Aortic smooth muscle cell (primary cell): ENCODE data around the gene CAPN11. TPM values are rescaled to one million over a fixed set of nuclear protein-coding genes. Genes with fewer than 3 reads are reported as not detected.

Source experiments
- total RNA-seq: library from RNA; depleted of rRNA; stranded (reverse); fragments of >200 nt; gene quantifications from 2 replicates; pipeline ENCODE4 v1.2.3, GENCODE V29; 2014

Gene CAPN11
- 0.13 and 0.25 TPM in 2 replicates for total RNA-seq

DNA sequence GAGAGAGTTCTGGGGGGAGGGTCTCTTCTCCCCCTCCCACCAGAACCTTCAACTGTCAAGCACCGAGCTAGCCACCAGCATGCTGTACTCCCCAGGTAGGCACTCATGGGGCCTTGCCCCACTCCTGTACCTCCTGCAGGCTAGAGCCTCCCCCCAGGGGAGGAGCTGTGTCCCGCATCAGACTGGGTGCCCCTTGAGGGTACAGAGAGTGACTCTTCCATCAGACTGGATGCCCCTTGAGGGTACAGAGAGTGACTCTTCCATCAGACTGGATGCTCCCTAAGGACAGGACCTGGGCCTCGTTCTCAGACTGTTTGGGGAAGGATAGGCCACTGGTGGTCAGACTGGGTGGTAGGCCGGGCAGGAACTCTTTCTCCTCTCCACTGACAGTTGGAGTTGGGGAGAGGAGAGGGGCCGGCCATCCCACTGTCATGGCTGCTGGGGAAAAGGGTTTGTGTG is at the start of gene CAPN11:
CAPN11 (plus strand) TSS at position 51 of the 459 bp plus-strand sequence; CDS start at position 80, 29 bp downstream.

DNA sequence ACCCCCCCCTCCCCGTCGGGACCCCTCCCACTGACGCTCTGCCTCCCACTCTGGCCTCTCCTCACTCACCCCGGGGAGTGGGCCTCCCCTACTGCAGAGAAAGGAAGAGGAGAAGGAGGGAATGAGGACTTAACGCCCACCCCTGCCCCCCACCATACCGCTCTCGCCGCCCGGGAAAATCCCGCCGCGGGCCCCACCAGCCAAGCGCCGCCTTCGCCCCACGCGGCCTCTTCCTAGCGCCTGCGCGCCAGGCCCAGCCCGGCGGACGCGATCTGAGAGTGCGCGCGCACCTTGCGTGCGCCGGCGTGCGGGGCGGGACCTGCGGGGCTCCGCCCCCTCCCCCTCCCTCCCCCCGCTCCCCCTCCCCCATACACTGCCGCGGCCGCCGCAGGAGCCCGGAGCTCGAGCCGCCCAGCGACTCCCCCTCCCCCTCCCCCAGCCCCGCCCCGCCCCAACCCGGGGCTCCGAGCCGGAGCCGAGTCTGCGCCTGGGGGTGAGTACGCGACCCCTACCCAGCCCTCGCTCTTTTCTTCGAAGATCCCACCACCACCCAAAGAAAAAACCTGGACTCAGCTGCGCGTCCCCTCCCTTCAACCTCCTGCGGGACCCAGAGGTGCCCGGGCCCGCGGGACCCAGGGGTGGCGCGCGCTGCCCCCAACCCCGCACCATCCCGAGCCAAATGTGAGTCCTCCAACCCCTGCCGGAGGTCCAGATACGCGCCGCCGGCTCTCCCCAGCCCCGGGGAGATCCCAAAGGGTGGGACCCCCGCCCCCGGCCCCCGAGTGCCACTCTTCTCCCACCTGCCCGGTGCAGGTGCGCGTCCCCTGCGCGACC is 31.2 kb upstream of the CAPN11 start, which contains the start of the genes MRPL14 and TMEM63B:
MRPL14 (minus strand) TSS at position 267 of the 834 bp plus-strand sequence. CDS start 10,841 bp downstream, outside the sequence.
TMEM63B (plus strand) TSS at position 369 of the 834 bp plus-strand sequence. CDS start 7,031 bp downstream, outside the sequence.

DNA sequence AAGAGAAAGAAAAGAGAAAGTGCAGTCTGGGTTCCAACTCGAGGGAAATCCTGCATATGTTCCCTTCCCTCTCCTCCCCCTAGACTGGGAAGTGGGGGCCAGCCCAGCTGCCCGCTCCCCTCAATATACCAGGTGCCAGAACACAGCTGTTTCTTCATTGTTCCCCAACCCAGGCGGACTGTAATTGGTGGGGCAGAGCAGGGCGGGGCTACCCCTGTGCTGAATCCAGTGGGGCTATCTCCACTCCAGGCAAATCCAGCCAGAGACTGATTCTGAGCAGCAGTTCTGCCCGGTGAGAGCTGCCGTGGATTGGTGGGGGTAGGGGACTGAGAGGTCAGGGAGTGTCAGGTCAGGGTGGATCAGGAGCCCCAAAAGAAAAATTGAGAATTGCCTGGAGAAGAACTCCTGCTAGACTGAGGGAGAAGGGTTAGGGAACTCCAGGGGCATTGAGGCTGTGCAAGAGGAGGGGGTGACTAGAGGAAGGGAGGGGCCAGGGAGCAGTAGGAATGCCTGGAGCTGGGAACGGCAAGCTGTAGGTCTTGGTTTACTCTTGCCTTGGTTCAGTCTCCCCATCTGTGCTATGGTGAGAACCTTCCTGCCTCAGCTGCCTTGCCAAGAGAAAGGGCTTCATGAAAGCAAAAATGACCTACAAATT is 58.2 kb downstream of the CAPN11 start, which contains the start of gene MYMX:
MYMX (plus strand) TSS at position 250 of the 655 bp plus-strand sequence. CDS start 546 bp downstream, outside the sequence.

DNA sequence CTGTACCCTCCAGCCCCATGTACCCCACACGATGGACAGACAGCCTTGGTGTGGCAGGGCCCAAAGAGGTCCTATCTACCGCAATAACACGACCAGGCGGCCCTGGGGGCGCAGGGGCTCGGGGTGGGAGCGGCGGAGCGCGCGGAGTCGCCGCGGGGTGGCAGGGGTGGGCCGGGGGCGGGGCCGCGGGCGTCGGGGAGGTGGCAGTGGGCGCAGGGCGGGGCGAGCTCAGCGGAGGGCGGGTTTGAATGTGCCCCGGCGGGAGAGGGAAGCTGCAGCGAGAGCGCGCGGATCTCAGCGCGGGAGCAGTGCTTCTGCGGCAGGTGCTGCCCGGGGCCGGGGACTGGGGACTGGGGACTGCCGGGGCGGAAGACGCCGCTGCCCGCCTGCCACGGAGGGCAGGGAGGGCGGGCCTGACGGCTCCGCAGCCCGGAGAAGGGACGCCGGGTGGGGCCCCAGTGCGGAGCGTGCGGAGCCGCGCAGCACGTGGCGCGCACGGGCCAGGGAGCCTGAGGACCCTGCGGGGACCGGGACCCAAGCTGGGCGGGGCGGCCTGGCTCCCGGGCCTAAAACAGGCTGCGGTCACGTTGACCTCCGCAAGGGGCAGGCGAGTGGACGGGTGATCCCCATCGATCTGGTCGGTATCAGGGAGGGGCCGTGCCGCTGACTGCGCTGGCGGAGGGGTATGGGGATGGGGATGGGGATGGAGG is 64.9 kb downstream of the CAPN11 start, which contains the start of gene SLC29A1:
SLC29A1 (plus strand) TSS at position 277 of the 710 bp plus-strand sequence. CDS start 3,719 bp downstream, outside the sequence.

Other genes starting within 250 kb of the CAPN11 start
- 34.4 and 43.9 TPM in 2 replicates for gene MRPL14, start 31.4 kb upstream of the CAPN11 start, total RNA-seq
- 19.4 and 21.5 TPM in 2 replicates for gene TMEM63B, start 31.3 kb upstream of the CAPN11 start, total RNA-seq
- gene MYMX, start 58.1 kb downstream of the CAPN11 start, total RNA-seq, result not detected in 2 replicates
- 19.0 and 19.1 TPM in 2 replicates for gene SLC29A1, start 64.8 kb downstream of the CAPN11 start, total RNA-seq
- gene HSP90AB1, start 88.3 kb downstream of the CAPN11 start, total RNA-seq, result 370 and 374 TPM in 2 replicates
- gene SLC35B2, start 98.7 kb downstream of the CAPN11 start, total RNA-seq, result 95.3 and 107 TPM in 2 replicates
- gene NFKBIE, start 106.7 kb downstream of the CAPN11 start, total RNA-seq, result 2.6 and 3.6 TPM in 2 replicates
- gene TMEM151B, start 111.6 kb downstream of the CAPN11 start, total RNA-seq, result under 0.01 TPM in 1 of 2 replicates, not detected in the other
- 7.4 and 11.1 TPM in 2 replicates for gene AARS2, start 154.5 kb downstream of the CAPN11 start, total RNA-seq
- not detected in 2 replicates for gene SPATS1, start 183.8 kb downstream of the CAPN11 start, total RNA-seq
- 21.8 and 22.4 TPM in 2 replicates for gene CDC5L, start 228.9 kb downstream of the CAPN11 start, total RNA-seq